DMS 273 (cell line): ENCODE measurements around the gene IL4R.

Experiments used
- DNase-seq: peaks from one replicate; lab custom pipeline; 2025; ENCODE audit not compliant: unreplicated experiment; lab: John Stamatoyannopoulos, UW

Gene IL4R

DNA sequence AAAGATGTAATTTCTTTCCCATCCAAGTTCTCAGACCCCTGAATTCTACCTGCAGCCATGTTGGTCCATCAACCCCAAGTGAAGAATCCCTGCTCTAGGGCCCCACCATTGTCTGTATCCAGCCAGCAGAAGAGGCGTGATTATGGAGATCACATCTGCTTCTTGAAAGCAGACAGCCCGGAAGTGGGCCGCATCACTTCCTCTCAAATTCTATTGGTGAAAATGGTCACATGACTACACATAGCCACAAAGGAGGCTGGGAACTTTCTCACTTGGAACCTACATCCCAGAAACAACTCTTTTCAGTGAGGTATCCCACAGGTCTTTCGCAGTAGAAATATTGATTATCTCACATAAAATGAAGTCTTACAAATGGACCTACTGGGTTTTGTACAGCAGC, 40.1 kb downstream of the IL4R start:
- no peak for DNase-seq

- peak; percentile 53 for DNase-seq
Measured at GRCh38 chr16:27355610-27356009, 41.8 kb downstream of the IL4R start.

- DNase-seq, result no peak
Measured at GRCh38 chr16:27356794-27357193, 43.0 kb downstream of the IL4R start.

DNA sequence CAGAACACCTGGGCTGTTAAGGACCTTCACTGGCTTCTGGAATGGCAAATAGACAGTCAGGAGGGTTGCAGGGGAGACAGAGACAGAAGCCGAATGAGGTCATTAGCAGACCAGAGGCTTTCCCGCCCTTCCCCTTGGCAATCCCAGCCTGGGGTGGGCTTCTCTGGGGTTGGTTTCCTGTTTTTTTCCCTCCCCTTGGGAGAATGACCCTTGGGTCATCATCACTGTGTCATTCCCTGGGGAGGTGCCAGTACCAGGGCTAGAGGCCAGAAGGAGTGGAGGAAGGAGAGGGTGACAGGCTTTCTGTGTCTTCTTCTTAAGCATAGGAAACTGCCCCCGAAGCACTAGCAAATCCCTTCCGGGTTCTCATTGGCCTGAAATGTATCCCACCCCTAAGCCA, 45.3 kb downstream of the IL4R start:
- no peak for DNase-seq

- DNase-seq, result no peak
Measured at GRCh38 chr16:27359615-27360014, 45.8 kb downstream of the IL4R start.

DNA sequence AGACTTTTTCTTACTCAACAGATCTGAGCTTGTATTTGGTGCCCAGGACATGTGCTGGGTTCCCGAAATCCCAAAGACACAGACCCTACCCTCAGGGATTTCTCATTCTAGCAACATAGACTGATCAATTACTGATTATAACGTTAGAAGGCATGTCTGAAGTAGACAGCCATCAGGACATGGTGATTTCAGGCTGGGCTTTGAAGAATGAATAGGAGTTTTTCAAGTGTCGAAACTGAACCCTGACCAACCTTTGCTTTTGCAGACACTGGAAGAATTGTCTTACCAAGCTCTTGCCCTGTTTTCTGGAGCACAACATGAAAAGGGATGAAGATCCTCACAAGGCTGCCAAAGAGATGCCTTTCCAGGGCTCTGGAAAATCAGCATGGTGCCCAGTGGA, 48.2 kb downstream of the IL4R start:
- no peak for DNase-seq

- no peak for DNase-seq
Measured at GRCh38 chr16:27362570-27363245, 48.9 kb downstream of the IL4R start.

DNA sequence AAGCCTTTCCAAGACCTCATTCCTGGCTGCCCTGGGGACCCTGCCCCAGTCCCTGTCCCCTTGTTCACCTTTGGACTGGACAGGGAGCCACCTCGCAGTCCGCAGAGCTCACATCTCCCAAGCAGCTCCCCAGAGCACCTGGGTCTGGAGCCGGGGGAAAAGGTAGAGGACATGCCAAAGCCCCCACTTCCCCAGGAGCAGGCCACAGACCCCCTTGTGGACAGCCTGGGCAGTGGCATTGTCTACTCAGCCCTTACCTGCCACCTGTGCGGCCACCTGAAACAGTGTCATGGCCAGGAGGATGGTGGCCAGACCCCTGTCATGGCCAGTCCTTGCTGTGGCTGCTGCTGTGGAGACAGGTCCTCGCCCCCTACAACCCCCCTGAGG, 49.5 kb downstream of the IL4R start:
- no peak for DNase-seq

DNA sequence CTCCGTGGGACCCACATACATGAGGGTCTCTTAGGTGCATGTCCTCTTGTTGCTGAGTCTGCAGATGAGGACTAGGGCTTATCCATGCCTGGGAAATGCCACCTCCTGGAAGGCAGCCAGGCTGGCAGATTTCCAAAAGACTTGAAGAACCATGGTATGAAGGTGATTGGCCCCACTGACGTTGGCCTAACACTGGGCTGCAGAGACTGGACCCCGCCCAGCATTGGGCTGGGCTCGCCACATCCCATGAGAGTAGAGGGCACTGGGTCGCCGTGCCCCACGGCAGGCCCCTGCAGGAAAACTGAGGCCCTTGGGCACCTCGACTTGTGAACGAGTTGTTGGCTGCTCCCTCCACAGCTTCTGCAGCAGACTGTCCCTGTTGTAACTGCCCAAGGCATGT, 50.0 kb downstream of the IL4R start:
- DNase-seq, result peak; percentile 41

GRCh38 chr16:27364493-27365141, 50.8 kb downstream of the IL4R start:
- no peak for DNase-seq

GRCh38 chr16:27365142-27366089, 51.6 kb downstream of the IL4R start:
- DNase-seq, result no peak

- no peak for DNase-seq
Measured at GRCh38 chr16:27366687-27367460, 53.1 kb downstream of the IL4R start.

DNA sequence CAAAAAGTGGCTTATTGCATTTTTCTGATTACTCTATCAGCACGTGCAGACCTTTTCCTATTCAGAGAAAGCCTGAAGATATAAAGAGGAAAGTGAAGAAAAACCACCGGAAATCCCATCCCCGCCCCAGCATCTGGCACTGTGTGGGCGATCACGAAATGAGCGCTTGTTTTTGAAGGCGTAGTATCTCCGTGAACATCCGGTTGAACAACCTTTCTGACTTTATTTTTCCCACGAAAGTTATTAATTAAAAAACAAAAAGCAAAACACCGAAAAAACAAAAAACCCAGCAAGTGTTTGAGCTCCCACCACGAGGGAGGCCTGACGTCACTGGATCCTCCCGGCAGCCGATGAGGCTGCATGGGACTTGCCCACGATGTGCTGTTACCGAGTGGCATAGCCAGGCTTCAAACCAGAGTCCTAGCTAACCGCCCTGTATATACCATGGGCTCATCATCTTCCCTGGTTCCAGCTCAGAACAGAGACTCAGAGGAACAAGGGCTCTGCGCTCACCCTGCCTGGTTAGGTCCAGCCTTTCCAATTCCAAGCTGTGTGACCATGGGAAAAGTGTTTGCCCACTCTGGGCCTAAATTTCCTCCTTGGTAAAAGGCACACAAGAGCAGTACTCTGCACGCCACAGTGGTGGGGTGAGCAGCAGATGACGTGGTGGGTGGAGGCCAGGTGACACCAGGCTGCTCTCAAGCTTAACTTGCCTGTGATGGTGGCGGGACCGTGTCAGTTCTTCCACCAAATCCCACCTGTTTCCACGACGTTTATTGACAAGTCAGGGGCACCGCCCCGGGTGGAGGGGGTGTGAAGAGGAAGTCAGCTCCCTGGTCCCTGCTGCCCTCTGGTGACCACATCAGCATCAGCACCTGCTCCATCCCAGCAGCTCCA, 53.9 kb downstream of the IL4R start:
- peak; percentile 89 for DNase-seq

DNA sequence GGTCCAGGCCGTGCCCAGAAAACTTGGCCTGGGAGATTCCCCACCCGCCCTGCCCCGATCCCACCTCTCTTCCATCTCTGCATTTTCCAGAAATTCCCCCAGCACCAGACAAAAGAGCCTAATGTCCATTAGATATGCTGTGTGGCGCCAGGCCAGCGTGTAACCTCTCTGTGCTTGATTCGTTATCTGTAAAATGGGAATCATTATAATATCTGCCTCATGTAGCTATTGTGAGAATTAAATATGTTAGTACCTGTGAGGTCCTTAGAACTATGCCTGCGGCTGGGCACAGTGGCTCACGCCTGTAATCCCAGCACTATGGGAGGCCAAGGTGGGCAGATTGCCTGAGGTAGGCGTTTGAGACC, 54.6 kb downstream of the IL4R start:
- no peak for DNase-seq

- DNase-seq, result no peak
Measured at GRCh38 chr16:27369806-27370205, 56.0 kb downstream of the IL4R start.

DNA sequence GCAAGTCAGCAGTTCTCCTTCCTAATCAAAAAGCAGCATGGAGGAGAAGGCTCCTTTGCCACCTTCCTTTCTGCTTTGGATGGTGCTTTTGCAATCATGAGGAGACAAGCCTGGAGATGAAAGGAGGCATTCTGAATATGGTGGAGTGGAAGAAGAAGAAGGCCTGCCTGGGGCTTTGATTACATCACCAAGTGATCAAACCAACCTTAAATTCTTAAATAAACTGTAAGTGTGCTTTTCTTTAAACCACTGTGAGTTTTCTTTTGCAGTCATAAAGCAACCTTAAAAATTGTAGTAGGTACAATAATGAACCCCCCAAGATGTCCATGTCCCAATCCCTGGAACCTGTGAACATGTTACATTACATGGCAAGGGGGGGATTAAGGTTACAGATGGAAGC, 56.5 kb downstream of the IL4R start:
- no peak for DNase-seq

- DNase-seq, result no peak
Measured at GRCh38 chr16:27373312-27373711, 59.5 kb downstream of the IL4R start.

- DNase-seq, result no peak
Measured at GRCh38 chr16:27374221-27374803, 60.5 kb downstream of the IL4R start.

GRCh38 chr16:27374804-27375425, 61.1 kb downstream of the IL4R start:
- peak; percentile 95 for DNase-seq
